Measurements from ENCODE around the gene ANKRD52.
"Not testable (repeated sequence)": the region's sequence is repeated elsewhere in the genome, so short reads cannot be mapped to it uniquely, and the experiment has no call there.

Gene ANKRD52

DNA sequence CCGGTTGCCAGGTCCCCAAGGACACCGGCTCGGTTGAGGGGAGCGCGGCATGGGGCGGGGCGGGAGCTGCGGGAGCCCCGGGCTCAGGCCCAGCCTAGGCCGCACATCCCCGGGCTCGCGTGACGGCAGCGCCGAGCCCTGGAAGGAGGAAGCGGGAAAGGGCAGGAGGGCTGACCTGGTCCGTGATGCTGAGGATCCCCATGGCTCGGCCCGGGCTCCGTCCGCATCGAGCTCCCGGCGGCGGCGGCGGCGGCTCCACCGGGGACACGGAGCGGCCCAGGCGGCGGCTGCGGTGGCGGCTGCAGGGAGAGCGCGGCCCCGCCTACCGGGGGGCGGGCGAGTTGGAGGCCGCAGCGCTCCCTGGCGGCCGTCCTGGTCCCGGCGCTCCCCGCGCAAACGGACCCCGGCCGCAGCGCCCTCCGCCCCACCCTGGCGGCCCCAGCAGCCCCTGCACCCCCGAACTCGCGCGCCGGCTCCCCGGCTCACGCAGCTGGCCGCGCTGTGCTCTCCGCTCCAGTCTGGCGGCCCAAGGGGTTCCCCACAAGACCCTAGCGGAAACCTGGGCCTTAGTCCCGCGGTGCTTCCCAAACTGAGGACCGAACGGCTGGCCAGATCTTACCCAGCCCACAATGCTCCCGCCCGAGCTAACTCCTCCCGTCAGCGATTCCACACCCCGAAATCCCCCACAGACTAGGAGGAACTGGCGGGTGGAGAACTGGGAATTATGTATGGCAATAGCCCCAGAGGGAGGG is at the start of gene ANKRD52:
ANKRD52 (minus strand) TSS at position 317 of the 752 bp plus-strand sequence; CDS start at position 202, 115 bp downstream.
- peak; percentile 71 for DNase-seq (ENCODE audit: low read depth)

DNA sequence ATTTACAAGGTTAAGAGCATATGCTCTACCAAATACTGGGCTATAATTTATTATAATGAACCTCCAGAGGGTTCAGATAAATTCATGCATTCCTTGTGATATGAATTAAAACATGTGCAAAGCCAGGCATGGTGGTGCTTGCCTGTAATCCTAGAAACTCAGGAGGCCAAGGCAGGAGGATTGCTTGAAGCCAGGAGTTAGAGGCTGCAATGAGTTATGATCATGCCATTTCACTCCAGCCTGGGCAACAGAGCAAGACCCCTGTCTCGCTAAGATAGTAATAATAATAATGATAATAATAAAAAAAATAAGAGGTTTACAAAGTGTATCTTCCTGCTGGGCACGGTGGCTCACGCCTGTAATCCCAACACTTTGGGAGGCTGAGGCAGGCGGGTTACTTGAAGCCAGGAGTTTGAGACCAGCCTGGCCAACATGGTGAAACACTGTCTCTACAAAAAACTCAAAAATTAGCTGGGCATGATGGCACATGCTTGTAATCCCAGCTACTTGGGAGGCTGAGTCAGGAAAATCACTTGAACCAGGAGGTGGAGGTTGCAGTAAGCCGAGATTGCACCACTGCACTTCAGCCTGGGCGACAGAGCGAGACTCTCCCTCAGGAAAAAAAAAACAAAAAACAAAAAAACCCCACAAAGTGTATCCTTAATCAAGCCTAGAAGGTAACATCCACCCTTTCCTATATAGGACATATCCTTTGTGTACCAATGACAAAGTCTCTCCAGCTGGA is 49.2 kb upstream of the ANKRD52 start:
- no peak for DNase-seq (ENCODE audit: low read depth)

DNA sequence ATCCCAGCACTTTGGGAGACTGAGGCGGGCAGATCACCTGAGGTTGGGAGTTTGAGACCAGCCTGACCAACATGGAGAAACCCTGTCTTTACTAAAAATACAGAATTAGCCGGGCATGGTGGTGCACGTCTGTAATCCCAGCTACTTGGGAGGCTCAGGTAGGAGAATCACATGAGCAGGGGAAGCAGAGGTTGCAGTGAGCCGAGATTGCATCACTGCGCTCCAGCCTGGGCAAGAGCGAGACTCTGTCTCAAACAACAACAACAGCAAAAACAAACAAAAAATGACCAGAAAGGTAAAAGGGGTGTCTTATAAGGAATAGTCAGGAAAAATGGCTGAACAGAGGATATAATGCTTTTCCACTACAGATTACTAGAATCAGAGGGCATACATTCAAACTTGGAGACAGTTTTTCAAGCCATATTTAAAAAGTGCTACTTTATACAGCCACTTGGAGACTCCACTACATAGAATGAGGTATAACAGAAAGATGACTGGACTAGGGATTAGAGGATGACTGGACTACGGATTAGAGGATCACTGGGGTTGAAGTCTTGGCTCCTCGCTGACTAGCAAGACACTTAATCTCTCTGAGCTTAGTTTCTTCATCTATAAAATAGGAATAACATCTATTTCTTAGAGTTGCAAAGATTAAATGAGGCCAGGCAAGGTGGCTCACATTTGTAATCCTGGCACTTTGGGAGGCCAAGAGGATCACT is 46.8 kb upstream of the ANKRD52 start:
- no peak for DNase-seq (ENCODE audit: low read depth)

DNA sequence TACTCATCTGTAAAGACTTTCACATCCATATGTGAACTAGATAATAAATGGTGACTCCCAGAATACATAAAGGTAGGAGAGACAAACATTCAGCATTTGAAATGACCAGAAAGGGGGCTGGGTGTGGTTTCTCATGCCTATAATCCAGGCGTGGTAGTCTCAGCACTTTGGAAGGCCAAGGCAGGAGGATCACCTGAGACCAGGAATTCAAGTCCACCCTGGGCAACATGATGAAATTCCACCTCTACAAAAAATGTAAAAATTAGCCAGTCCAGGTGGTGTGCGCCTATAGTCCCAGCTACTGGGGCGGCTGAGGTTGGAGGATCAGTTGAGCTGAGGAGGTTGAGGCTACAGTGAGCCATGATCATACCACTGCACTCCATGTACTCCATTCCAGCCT is 46.1 kb upstream of the ANKRD52 start:
- no peak for DNase-seq (ENCODE audit: low read depth)

DNA sequence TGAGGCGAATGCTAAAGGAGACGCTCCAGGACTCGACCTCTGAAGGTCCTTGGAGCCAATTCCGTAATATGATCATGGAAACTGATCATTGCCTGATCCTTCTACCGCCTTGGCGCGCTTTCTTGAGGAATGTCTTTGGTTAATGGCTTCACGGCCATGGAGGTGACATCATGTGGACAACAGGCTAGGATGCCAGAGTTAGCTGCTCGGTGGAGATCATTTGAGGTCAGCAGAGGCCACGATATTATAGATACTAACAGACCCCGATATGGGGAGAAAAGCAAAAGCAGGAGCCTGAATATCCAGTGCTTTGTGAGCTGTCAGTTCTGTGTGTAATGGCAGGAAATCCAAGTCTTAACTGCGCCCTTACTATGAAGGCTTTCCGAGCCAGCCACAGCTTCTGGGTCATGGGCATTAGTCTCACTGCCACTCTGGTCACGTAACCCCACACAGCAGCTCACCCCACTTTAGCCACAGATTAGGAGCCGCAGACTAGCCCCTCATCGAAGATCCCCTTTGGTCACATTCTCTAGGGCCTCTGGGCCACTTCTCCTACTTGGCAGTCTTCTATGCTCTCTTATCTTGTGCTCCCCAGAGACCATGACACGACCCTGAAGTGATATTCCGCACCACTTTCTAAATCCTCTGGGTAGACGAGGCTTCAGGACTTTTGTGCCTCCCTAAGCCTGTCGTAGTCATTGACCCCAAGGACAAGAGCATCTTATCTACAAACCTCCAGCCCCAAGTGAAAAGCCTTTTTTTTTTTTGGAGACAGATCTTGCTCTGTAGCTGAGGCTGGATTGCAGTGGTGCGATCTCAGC is 42.7 kb upstream of the ANKRD52 start:
- no peak for DNase-seq (ENCODE audit: low read depth)

DNA sequence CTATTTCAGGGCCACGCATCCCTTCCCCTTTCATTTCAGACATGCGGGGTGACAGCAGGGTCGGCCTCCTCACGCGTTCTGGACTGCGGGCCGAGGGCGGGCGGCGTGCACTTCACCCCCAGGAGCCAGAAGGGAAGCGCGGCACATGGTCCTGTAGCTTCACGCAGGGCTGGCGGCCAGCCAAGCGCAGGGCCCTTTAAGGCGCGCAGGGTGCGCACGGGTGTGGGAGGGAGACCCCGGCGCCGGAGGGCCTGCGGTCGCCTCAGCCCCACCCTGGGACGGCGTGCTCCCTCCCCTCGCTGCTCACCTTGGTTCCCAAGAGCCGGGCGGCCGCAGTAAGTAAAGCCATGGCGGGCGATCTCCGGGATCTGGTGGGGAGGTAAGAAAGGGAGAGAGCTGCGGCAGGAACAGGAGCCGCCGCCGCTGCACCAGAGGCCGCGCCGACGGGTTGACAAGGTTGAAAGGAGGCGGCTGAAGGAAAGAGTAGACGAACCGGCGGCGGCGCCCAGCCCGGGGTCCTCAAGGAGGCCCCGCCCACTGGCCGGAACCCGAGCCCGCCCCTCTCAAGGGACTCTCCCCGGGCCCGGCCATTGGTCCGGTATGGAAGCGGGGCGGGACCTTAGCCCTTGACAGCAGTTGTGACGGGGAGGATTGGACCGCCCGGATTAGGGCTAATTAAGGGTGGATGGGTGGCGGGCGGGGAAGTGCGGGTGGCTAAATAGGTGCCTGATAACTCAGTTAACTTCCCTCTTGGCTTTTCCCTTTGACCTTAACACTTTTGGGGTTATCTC is 41.9 kb upstream of the ANKRD52 start, which contains the start of gene CS:
CS (minus strand) TSS at position 478 of the 791 bp plus-strand sequence; CDS start at position 349, 129 bp downstream.
- peak; percentile 97 for DNase-seq (ENCODE audit: low read depth)

DNA sequence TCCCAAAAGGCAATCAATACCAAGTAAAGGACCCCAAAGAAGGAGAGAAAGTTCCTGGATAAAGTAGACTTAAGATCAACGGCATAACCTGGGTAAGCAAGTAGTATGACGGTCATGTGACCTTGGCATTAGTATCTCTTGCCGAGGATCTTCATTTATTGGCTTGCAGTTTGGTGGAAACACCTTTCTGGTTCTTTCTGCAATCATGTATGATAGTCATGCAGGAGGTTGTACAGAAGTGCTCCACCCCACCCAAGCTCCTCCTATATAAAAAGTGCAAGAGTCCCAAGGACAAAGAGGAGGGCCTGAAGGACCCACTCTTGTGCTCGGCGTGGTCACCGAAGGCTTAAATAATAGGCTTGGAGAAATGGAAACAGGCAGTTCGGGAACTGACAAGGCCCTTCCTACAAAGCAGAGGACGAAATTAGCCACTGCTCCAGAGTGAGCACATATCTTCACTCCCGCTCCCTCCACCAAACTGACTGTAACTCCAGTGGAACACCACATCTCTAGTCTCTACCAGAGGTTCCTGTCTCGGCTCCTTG is 41.2 kb upstream of the ANKRD52 start:
- no peak for DNase-seq (ENCODE audit: low read depth)

DNA sequence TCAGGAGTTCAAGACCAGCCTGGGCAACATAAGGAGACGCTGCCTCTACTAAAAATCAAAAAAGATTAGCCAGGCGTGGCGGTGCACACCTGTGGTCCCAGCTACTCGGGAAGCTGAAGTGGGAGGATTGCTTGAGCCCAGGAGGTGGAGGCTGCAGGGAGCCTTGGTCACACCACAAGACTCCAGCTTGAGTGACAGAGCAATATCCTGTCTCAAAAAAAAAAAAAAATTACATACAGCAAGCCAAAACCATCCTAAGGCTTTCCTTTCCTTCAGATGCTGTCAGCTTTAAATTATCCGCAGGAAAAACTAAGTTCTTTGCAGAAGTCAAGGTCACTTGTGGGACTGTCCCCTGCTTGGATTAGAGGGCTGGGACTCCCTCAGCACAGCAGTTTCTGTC is 40.6 kb upstream of the ANKRD52 start:
- no peak for DNase-seq (ENCODE audit: low read depth)

DNA sequence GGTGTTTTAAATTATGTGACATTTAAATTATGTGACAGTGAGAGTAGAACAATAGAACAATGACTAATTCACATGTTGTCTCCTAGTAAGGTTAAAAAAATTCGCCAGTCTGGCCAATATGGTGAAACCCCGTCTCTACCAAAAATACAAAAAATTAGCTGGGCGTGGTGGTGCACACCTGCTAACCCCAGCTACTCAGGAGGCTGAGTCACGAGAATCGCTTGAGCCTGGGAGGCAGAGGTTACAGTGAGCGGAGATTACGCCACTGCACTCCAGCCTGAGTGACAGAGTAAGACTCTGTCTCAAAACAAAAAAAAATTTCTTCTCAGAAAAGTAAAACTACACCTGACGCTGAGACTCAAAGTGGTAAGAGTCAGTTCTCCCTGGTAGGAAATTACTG is 39.2 kb upstream of the ANKRD52 start:
- no peak for DNase-seq (ENCODE audit: low read depth)

DNA sequence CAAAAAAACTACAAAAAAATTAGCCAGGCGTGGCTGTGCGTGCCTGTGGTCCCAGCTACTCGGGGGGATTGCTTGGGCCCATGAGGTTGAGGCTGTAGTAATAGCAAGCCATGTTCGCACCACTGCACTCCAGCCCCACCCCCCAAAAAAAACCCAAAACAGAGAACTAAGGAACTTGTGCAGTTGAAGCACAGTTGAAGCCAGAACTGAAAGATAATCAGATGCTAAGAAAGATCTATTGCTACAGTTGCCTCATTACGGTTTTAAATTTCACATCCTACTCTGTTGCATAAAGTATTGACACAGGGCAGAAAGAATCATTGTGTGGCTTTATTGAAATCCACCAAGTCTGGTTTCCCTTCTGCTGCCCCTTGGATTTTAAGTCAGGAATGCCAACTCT is 38.1 kb upstream of the ANKRD52 start:
- no peak for DNase-seq (ENCODE audit: low read depth)

DNA sequence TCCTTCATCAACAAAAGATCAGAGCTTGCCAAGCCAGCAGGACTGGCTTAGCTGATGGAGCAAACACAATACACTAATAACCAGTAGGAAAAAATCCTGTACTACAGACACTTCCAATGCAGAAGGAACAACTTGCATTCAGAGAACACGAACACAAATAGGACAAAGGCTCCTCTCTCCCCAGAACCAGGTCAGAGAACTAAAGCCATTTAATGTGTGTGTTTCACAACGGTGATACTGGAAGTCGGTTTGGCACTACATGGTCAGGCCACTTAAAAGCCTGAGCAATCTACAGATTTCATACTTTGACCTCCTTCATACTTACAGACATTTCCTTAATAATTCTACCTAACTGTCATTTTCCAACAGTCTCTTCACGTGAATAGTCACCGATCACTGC is 35.6 kb upstream of the ANKRD52 start:
- no peak for DNase-seq (ENCODE audit: low read depth)

DNA sequence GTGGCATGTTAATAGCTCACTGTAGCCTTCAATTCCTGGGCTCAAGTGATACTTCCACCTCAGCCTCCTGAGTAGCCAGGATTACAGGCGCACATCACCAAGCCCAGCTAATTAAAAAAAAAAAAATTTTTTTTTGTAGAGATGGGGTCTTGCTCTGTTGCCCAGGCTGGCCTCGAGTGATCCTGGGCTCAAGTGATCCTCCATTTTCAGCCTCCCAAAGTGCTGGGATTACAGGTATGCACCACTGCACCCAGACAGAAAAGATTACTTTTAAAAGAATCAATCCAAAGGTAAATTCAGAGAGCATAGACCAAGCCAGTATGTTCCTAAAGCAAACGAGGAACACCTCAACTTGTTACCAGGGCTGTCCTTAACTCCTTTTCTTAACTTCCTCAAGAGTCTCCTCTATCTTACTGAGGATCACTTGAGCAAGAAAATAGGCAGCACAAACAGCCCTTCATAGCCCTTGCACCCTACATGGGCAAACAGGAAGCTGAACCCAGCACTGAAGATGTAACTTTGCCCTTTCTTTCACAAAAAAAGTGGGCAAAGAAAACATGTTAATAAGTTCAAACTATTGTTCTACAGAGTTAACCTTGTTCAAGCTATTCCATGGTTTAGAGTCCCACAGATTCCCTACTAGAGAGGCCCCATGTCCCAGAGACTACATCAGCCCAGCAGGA is 30.7 kb upstream of the ANKRD52 start:
- DNase-seq (ENCODE audit: low read depth) = no peak

DNA sequence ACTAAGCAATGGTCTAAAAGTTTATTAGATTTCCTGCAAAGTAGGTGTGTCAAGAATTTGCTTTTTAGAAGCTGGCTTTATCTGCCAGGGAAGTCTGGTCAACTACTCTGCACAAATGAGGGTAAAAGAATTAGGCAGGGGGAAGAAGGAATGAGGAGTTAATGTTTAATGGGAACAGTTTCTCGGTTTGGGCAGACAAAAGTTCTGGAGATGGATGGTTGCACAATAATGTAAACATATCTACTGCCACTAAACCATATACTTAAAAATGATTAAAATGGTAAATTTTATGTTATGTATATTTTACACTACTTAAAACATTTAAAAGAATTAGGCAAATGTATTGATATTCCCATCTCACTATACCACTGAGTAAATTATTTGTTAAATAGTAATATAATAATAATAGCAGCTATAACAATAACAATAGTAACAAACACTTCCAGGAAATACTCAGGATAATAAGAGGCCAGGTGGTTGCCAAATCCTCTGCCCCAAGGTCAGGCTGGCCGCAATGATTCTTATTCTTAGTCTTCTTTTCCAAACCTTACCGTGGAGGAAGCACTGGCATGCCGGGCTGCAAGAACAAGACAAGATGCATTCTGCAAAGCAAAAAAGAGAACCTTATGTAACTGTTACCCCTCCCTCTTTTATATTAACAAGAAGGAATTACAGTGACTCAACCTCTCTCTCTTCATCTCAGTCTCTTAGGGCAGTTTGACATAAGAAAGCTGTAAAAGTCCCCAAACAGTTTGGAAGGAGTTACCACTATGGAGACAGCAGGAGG is 28.1 kb upstream of the ANKRD52 start:
- no peak for DNase-seq (ENCODE audit: low read depth)

DNA sequence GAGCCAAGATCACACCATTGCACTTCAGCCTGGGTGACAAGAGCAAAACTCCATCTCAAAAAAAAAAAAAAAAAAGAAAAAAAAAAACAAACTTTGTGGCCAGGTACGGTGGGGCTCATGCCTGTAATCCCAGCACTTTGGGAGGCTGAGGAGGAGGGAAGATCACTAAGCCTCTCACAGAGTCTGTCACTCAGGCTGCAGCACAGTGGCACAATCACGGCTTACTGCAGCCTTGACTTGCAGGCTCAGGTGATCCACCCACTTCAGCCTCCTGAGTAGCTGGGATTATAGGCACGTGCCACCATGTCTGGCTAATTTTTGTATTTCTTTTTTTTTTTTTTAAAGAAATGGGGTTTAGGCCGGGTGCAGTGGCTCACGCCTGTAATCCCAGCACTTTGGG is 26.1 kb upstream of the ANKRD52 start:
- not testable (repeated sequence) for DNase-seq (ENCODE audit: low read depth)

DNA sequence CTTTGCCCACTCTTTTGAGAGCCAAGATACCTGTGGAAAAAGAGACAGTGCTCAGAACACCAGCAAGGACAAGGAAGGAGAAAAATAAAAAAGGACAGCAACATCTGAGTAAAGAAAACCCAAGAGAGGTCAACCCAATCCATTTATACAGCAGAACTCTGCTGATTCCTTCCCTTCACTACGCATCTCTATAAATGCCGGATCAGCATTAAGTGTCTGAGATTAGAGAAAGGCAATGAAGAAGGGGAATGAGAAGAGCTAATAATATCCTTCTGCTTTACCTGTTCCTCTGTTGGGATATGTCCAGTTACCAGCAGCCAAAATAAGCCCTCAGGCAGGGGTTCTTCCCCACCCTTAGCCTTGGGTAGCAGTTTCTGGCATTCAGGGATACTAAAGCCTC is 24.4 kb upstream of the ANKRD52 start:
- no peak for DNase-seq (ENCODE audit: low read depth)

DNA sequence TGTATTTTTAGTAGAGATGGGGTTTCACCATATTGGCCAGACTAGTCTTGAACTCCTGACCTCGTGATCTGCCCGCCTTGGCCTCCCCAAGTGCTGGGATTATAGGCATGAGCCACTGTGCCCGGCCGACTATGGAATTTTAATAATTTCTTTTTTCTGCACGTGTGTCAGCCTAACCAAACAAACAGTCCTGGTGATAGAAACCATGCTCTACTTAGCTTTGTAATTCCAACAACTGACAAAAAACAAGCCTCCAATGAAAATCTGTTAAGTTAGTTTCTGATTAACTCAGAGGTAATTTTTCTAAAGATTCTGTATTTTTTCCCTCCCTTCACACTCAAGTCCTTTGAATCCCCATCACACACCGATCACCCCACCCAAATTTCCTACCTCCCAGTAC is 23.8 kb upstream of the ANKRD52 start:
- DNase-seq (ENCODE audit: low read depth) = no peak

DNA sequence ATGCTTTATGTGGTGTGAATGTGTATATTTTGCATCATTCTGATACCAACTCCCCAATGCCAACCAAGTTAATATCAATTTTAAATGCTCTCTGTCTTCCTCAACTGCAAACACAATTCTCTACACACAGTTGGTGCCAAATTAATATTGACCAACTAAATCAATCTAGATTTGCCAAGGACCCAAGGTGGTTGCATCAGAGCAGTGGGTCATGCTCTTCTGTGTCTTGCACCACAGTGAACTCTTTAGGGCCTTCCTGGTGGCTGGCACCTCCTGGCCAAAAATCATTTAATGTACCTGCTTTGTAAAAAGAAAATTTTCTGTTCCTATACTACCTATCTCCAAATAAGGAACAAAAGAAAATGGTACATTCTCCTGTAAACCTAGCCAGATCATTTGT is 22.7 kb upstream of the ANKRD52 start:
- DNase-seq (ENCODE audit: low read depth) = no peak

DNA sequence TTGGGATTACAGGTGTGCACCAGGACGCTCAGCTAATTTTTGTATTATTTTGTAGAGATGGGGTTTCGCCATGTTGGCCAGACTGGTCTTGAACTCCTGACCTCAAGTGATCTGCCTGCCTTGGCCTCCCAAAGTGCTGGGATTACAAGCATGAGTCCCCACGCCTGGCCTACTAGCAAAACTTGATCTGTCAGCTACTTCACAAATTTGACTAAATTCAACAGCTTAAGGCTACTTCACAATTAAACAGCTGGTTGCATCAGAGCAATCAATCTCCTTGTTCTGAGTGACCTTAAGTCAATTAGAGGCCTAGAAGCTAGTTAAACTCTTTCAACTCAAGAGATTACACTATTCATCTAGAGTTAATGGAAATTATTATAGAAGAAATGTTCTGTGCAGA is 20.7 kb upstream of the ANKRD52 start:
- no peak for DNase-seq (ENCODE audit: low read depth)

DNA sequence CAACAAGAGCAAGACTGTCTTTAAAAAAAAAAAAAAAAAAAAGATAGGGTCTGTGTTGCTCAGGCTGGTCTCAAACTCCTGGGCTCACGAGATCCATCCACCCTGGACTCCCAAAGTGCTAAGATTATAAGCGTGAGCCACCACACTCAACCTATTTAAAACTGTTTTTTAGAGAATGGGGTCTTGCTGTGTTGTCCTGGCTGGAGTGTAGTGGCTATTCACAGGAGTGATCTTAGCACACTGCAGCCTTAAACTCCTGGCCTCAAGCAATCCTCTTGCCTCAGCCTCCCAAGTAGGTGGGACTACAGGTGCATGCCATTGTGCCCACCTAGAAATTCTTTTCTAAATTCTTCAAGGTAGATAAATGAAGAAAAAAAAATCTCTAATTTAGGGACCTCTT is 16.1 kb upstream of the ANKRD52 start:
- no peak for DNase-seq (ENCODE audit: low read depth)
